ENCODE results near the gene AUTS2. TPM values are rescaled to one million over a fixed set of nuclear protein-coding genes. Genes with fewer than 3 reads are reported as not detected.

The AUTS2 gene
- total RNA-seq, 1 experiment from 2014 or later = 256 TPM

DNA sequence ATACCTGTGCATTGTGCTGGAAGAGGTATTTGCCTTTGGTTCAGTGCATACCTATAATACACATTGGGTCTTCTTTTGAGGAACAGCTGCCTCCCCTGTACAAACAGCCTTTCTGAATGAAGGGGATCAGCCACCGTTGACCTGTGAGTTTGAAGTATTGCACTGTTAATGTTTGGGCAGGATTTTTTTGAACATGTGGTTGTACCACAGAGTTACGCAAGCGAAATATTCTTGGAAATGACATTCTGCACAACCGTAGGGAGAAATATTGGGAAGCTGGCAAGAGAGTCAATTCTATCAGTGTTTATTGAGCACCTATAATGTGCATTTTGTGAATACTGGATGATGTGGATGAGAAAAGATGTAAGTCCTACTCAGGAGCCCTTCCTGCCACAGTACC lies 270.6 kb downstream of the AUTS2 start:
- TF ChIP-seq, protein P1, sequence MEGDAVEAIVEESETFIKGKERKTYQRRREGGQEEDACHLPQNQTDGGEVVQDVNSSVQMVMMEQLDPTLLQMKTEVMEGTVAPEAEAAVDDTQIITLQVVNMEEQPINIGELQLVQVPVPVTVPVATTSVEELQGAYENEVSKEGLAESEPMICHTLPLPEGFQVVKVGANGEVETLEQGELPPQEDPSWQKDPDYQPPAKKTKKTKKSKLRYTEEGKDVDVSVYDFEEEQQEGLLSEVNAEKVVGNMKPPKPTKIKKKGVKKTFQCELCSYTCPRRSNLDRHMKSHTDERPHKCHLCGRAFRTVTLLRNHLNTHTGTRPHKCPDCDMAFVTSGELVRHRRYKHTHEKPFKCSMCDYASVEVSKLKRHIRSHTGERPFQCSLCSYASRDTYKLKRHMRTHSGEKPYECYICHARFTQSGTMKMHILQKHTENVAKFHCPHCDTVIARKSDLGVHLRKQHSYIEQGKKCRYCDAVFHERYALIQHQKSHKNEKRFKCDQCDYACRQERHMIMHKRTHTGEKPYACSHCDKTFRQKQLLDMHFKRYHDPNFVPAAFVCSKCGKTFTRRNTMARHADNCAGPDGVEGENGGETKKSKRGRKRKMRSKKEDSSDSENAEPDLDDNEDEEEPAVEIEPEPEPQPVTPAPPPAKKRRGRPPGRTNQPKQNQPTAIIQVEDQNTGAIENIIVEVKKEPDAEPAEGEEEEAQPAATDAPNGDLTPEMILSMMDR (conservative IDR thresholded peaks at IDR 0.05) = no peak
- H3K27me3 ChIP-seq (ENCODE audit: insufficient read depth, low read length) = no peaks in the 10 kb centered on the region
- H2BK12ac ChIP-seq (ENCODE audit: insufficient read length, low read depth, low read length) = no peak overlapping the region
- Mint-ChIP-seq H3K4me3 (no peak overlapping the region), H3K27ac (no peak overlapping the region), H3K27me3 (ENCODE audit: low read depth) (no peaks in the 10 kb centered on the region), H3K36me3 (ENCODE audit: insufficient read depth in 1 of 3, low read depth in 3 of 3) (no peaks in the 10 kb centered on the region), H3K4me1 (no peaks in the 10 kb centered on the region), H3K9me3 (no peaks in the 10 kb centered on the region)
- H3K4me1 ChIP-seq (ENCODE audit: insufficient read depth, low read length) = no peaks in the 10 kb centered on the region
- H3K23ac ChIP-seq (ENCODE audit: insufficient read length, low read depth, low read length) = no peak overlapping the region
- H3K79me1 ChIP-seq (ENCODE audit: insufficient read depth, low read depth, low read length, poor library complexity, severe bottlenecking) = no peaks in the 10 kb centered on the region
- no peak overlapping the region for H3K27ac ChIP-seq (ENCODE audit: insufficient read length, low read depth, low read length)
- H2BK20ac ChIP-seq (ENCODE audit: low read depth, low read length, poor library complexity, severe bottlenecking) = no peak overlapping the region
- no peak overlapping the region for H3K4me2 ChIP-seq (ENCODE audit: insufficient read depth, insufficient read length, low read length)
- H3K56ac ChIP-seq (ENCODE audit: insufficient read length, low read depth, low read length) = no peak overlapping the region
- no peak overlapping the region for H4K91ac ChIP-seq (ENCODE audit: insufficient read length, low read depth, low read length)
- H3K23me2 ChIP-seq (ENCODE audit: insufficient read length, low read depth, low read length, poor library complexity, severe bottlenecking) = no peaks in the 10 kb centered on the region
- no peak overlapping the region for H3K4ac ChIP-seq (ENCODE audit: low read depth, low read length)
- no peak overlapping the region for H4K5ac ChIP-seq (ENCODE audit: insufficient read length, low read depth, low read length)
- no peak overlapping the region for H2AK5ac ChIP-seq (ENCODE audit: insufficient read length, low read length)
- H2BK5ac ChIP-seq (ENCODE audit: insufficient read length, low read length) = no peak overlapping the region
- no peak overlapping the region for H2BK15ac ChIP-seq (ENCODE audit: low read depth, low read length)
- no peak overlapping the region for H4K8ac ChIP-seq (replicated peaks; ENCODE audit: insufficient read length, low read depth, low read length)
- no peak overlapping the region for H3T11ph ChIP-seq (ENCODE audit: low read length)
- H2BK120ac ChIP-seq (ENCODE audit: low read depth, low read length, poor library complexity, severe bottlenecking) = no peak overlapping the region
- no peaks in the 10 kb centered on the region for H3K9me3 ChIP-seq (ENCODE audit: control insufficient read depth, low read depth, low read length)
- no peaks in the 10 kb centered on the region for H3K79me2 ChIP-seq (ENCODE audit: insufficient read depth, low read length)
- H3K18ac ChIP-seq (ENCODE audit: insufficient read length, low read depth, low read length) = no peak overlapping the region
- no peak for DNase-seq
- no CpG with 5 or more reads among the region's 4 CpGs for WGBS (ENCODE audit: extremely low coverage, insufficient read length, low lambda C conversion rate)
- H2AFZ ChIP-seq (ENCODE audit: low read length) = no peak overlapping the region
- no peak overlapping the region for H3K14ac ChIP-seq (ENCODE audit: insufficient read depth, low read length)
- H3K9ac ChIP-seq (ENCODE audit: extremely low read depth, insufficient read length, low read length) = no peak overlapping the region
- H4K20me1 ChIP-seq (ENCODE audit: control insufficient read depth, insufficient read depth, insufficient read length) = no peaks in the 10 kb centered on the region

All from H9 (cell line).